Mesenchymal stem cell (in vitro differentiated cells and primary cell): ENCODE results near the gene DOCK2.
A peak's percentile ranks its signal among the peaks of the same experiment; 100 is the strongest.

Experiments used
- DNase-seq: peaks from one replicate; pipeline ENCODE4 v3.0.0-alpha.2; 2013
- H2AFZ ChIP-seq: one replicate; pipeline ENCODE4 v1.6.1; 2013; ENCODE audit warnings: low read depth, mild to moderate bottlenecking, control low read depth, inconsistent platforms, low read length, moderate library complexity
- H2AK5ac ChIP-seq: 2 replicates; pipeline ENCODE4 v1.6.1; 2013; ENCODE audit warnings: low read length, moderate library complexity, mild to moderate bottlenecking, inconsistent platforms; ENCODE audit not compliant: severe bottlenecking
- H2BK120ac ChIP-seq: one replicate; pipeline ENCODE4 v1.6.1; 2013; ENCODE audit warnings: low read depth, mild to moderate bottlenecking, inconsistent platforms, low read length, moderate library complexity
- H2BK12ac ChIP-seq, 2 experiments: one replicate each; pipeline ENCODE4 v1.6.1; 2013; ENCODE audit warnings: inconsistent platforms in 2 of 2, low read length in 2 of 2, mild to moderate bottlenecking in 2 of 2, moderate library complexity in 2 of 2, control low read depth in 1 of 2
- H2BK15ac ChIP-seq: one replicate; pipeline ENCODE4 v1.6.1; 2013; ENCODE audit warnings: mild to moderate bottlenecking, low read depth, inconsistent platforms; ENCODE audit not compliant: poor library complexity, severe bottlenecking
- H2BK5ac ChIP-seq: 2 replicates; pipeline ENCODE4 v1.6.1; 2013; ENCODE audit warnings: low read depth, mild to moderate bottlenecking, low read length, control low read depth, inconsistent platforms; ENCODE audit not compliant: poor library complexity, severe bottlenecking
- H3K14ac ChIP-seq, 2 experiments: one replicate each; pipeline ENCODE4 v1.6.1; 2013; ENCODE audit warnings: inconsistent platforms in 2 of 2, low read length in 2 of 2, control low read depth in 1 of 2, mild to moderate bottlenecking in 1 of 2, moderate library complexity in 1 of 2
- H3K18ac ChIP-seq, 2 experiments: one replicate each; pipeline ENCODE4 v1.6.1; 2013; ENCODE audit warnings: inconsistent platforms in 2 of 2, low read length in 2 of 2, control low read depth in 1 of 2, low read depth in 1 of 2, mild to moderate bottlenecking in 1 of 2
- H3K23ac ChIP-seq, 2 experiments: one replicate each; pipeline ENCODE4 v1.6.1; 2013; ENCODE audit warnings: inconsistent platforms in 2 of 2, low read length in 2 of 2, mild to moderate bottlenecking in 2 of 2, moderate library complexity in 2 of 2, control low read depth in 1 of 2
- H3K27ac ChIP-seq: 2 replicates; pipeline ENCODE4 v1.5.1; 2013; ENCODE audit warnings: mild to moderate bottlenecking, moderate library complexity, low read length, control low read depth, inconsistent platforms; ENCODE audit not compliant: poor library complexity, severe bottlenecking
- H3K27me3 ChIP-seq, 2 experiments: 2 replicates each; pipeline versions ENCODE4 v1.6.1 to v1.7.0; 2013; ENCODE audit warnings: low read length in 2 of 2, mild to moderate bottlenecking in 2 of 2, moderate library complexity in 2 of 2, control low read depth in 1 of 2, inconsistent platforms in 1 of 2; ENCODE audit not compliant: control insufficient read depth in 1 of 2, insufficient read depth in 1 of 2
- H3K36me3 ChIP-seq, 2 experiments: 2 replicates each; pipeline versions ENCODE4 v1.6.1 to v1.7.0; 2013; ENCODE audit warnings: low read length in 2 of 2, control low read depth in 1 of 2, inconsistent platforms in 1 of 2, low read depth in 1 of 2, mild to moderate bottlenecking in 1 of 2; ENCODE audit not compliant: insufficient read depth in 2 of 2, control insufficient read depth in 1 of 2
- H3K4ac ChIP-seq, 2 experiments: one replicate each; pipeline ENCODE4 v1.6.1; 2013; ENCODE audit warnings: inconsistent platforms in 2 of 2, low read length in 2 of 2, mild to moderate bottlenecking in 2 of 2, moderate library complexity in 2 of 2, control low read depth in 1 of 2, low read depth in 1 of 2
- H3K4me1 ChIP-seq: 2 replicates; pipeline ENCODE4 v1.6.1; 2013; ENCODE audit warnings: low read depth, low read length, control low read depth; ENCODE audit not compliant: control insufficient read depth, insufficient read depth
- H3K4me2 ChIP-seq: 2 replicates; pipeline ENCODE4 v1.6.1; 2013; ENCODE audit warnings: low read length, mild to moderate bottlenecking, inconsistent platforms; ENCODE audit not compliant: poor library complexity, severe bottlenecking
- H3K4me3 ChIP-seq, 2 experiments: 2 replicates each; pipeline versions ENCODE4 v1.5.1 to v1.7.0; 2013; ENCODE audit warnings: low read length in 2 of 2, mild to moderate bottlenecking in 2 of 2, control low read depth in 1 of 2, low read depth in 1 of 2; ENCODE audit not compliant: insufficient read depth in 1 of 2
- H3K79me1 ChIP-seq: replicated peaks from 2 replicates; pipeline ENCODE4 v1.6.1; 2013; ENCODE audit warnings: mild to moderate bottlenecking, control low read depth, low read length, inconsistent platforms; ENCODE audit not compliant: poor library complexity, severe bottlenecking
- H3K9ac ChIP-seq: 2 replicates; pipeline ENCODE4 v1.7.0; 2013; ENCODE audit warnings: mild to moderate bottlenecking, low read length, moderate library complexity
- H3K9me3 ChIP-seq: 2 replicates; pipeline ENCODE4 v1.7.0; 2013; ENCODE audit warnings: mild to moderate bottlenecking, low read length; ENCODE audit not compliant: control insufficient read depth
- H4K8ac ChIP-seq: one replicate; pipeline ENCODE4 v1.6.1; 2013; ENCODE audit warnings: inconsistent platforms, mild to moderate bottlenecking, low read length, moderate library complexity
- H4K91ac ChIP-seq: one replicate; pipeline ENCODE4 v1.6.1; 2013; ENCODE audit warnings: mild to moderate bottlenecking, low read length, inconsistent platforms
- WGBS: methylation state at CpG from one replicate; pipeline ENCODE4 v1.1.7; 2013; ENCODE audit warnings: mixed read lengths; 5-methylcytosine and 5-hydroxymethylcytosine counted together

The DOCK2 gene

DNA sequence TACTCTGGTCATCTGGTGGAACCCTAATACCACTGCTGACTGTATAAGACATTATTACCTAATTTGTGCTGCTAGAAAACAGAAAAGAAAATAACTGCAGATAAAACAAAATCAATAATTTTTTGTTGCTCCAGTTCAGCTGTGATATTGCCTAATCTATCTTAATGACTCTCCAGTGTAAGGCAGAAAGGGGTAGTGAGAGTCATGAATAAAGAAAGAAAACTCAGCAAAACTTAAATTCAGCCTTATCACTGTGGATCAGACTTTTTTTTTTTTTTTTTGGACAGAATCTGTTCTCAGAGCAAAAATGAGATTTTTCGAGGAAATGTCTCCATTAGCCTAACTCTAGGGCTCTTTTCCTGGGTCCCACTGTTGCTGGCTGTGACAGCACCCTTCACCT lies 1.1 kb upstream of the DOCK2 start:
- no peak overlapping the region for H2BK5ac ChIP-seq
- no peak overlapping the region for H2BK12ac ChIP-seq
- H3K14ac ChIP-seq = no peak overlapping the region
- no peak overlapping the region for H2AK5ac ChIP-seq
- H3K36me3 ChIP-seq = no peaks in the 10 kb centered on the region
- H2BK15ac ChIP-seq = no peak overlapping the region
- DNase-seq = no peak
- H4K91ac ChIP-seq = no peak overlapping the region
- H2BK120ac ChIP-seq = no peak overlapping the region
- H3K4me3 ChIP-seq = no peak overlapping the region
- H2AFZ ChIP-seq = no peak overlapping the region
- peaks cover 9% of the 10 kb centered on the region for H3K4me1 ChIP-seq
- H3K4me2 ChIP-seq = no peak overlapping the region
- H3K9me3 ChIP-seq = peaks cover 14% of the 10 kb centered on the region
- H3K27ac ChIP-seq = no peak overlapping the region
- H4K8ac ChIP-seq = no peak overlapping the region
- H3K27me3 ChIP-seq = no peaks in the 10 kb centered on the region
- no peak overlapping the region for H3K18ac ChIP-seq
- no peak overlapping the region for H3K4ac ChIP-seq
- H3K9ac ChIP-seq = no peak overlapping the region
- WGBS = 90% methylated on average over 1 of the region's 1 CpG
- H3K23ac ChIP-seq = no peak overlapping the region
- H3K79me1 ChIP-seq = no peaks in the 10 kb centered on the region

GRCh38 chr5:169636477-169637084 lies 494 bp upstream of the DOCK2 start:
- no peak overlapping the region for H2BK120ac ChIP-seq
- peak overlapping the region; percentile 62 to 70 for H3K4me3 ChIP-seq
- peaks cover 9% of the 10 kb centered on the region for H3K4me1 ChIP-seq
- H3K4me2 ChIP-seq = peak overlapping the region; percentile 75
- no peak overlapping the region for H3K27ac ChIP-seq
- peak overlapping the region in 1 of 2 experiments; percentile 51 for H3K14ac ChIP-seq
- H3K23ac ChIP-seq = peak overlapping the region in 1 of 2 experiments; percentile 85
- no peaks in the 10 kb centered on the region for H3K79me1 ChIP-seq
- no peak overlapping the region for H2AK5ac ChIP-seq
- H2BK15ac ChIP-seq = no peak overlapping the region
- no peaks in the 10 kb centered on the region for H3K27me3 ChIP-seq
- H3K9ac ChIP-seq = peak overlapping the region; percentile 24
- peak overlapping the region in 1 of 2 experiments; percentile 46 for H3K4ac ChIP-seq
- 35% methylated on average over 23 of the region's 23 CpGs for WGBS
- H4K8ac ChIP-seq = peak overlapping the region; percentile 83
- H2BK5ac ChIP-seq = no peak overlapping the region
- peak overlapping the region; percentile 75 for H4K91ac ChIP-seq
- H3K36me3 ChIP-seq = no peaks in the 10 kb centered on the region
- peak overlapping the region; percentile 11 to 93 for H2BK12ac ChIP-seq
- peak overlapping the region; percentile 85 for H2AFZ ChIP-seq
- H3K9me3 ChIP-seq = peaks cover 14% of the 10 kb centered on the region
- H3K18ac ChIP-seq = peak overlapping the region; percentile 64 to 85
- no peak for DNase-seq

- peaks cover 9% of the 10 kb centered on the region for H3K4me1 ChIP-seq
- no peak overlapping the region for H3K27ac ChIP-seq
- peak overlapping the region in 1 of 2 experiments; percentile 20 for H3K14ac ChIP-seq
- no peak overlapping the region for H2BK5ac ChIP-seq
- peaks cover 14% of the 10 kb centered on the region for H3K9me3 ChIP-seq
- H3K79me1 ChIP-seq = no peaks in the 10 kb centered on the region
- H3K36me3 ChIP-seq = no peaks in the 10 kb centered on the region
- H3K4ac ChIP-seq = peak overlapping the region; percentile 40 to 74
- peak overlapping the region; percentile 85 for H2AFZ ChIP-seq
- H3K4me3 ChIP-seq = peak overlapping the region; percentile 62 to 70
- no peak overlapping the region for H2BK120ac ChIP-seq
- H2BK12ac ChIP-seq = peak overlapping the region in 1 of 2 experiments; percentile 93
- DNase-seq = no peak
- peak overlapping the region; percentile 64 to 74 for H3K18ac ChIP-seq
- H2BK15ac ChIP-seq = no peak overlapping the region
- H2AK5ac ChIP-seq = no peak overlapping the region
- peak overlapping the region; percentile 83 for H4K8ac ChIP-seq
- H3K4me2 ChIP-seq = peak overlapping the region; percentile 75
- peak overlapping the region; percentile 37 for H3K9ac ChIP-seq
- H4K91ac ChIP-seq = peak overlapping the region; percentile 75
- no peaks in the 10 kb centered on the region for H3K27me3 ChIP-seq
- WGBS = 34% methylated on average over 18 of the region's 18 CpGs
- no peak overlapping the region for H3K23ac ChIP-seq
These were observed 560 bp downstream of the DOCK2 start for GRCh38 chr5:169637549-169638121.

DNA sequence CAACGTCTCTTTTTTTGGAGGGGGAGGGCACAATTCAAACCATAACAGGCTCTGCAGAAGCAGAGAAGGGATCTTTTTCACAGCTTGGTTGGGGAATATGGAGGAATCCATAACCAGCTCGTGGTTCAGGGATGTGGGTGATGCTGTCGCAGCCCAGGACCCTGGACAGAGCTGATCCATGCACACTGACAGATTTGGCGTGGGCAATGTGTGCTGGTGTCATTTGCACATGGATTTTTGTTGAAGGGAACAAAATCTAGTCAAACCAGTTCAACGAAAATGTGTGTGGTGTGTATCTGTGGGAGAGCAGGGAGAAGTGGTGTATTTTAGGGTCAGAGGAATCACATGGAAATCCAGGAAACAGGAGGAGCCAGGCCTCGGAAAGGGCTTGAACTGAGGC lies 4.2 kb downstream of the DOCK2 start:
- Histone ChIP-seq H2AFZ (no peak overlapping the region), H4K8ac (no peak overlapping the region), H3K4me1 (peaks cover 9% of the 10 kb centered on the region), H3K27ac (no peak overlapping the region), H3K4me2 (no peak overlapping the region), H4K91ac (no peak overlapping the region), H3K23ac (no peak overlapping the region), H3K36me3 (no peaks in the 10 kb centered on the region), H2BK15ac (no peak overlapping the region), H2BK12ac (no peak overlapping the region), H3K27me3 (no peaks in the 10 kb centered on the region), H2BK5ac (no peak overlapping the region), H3K18ac (no peak overlapping the region), H3K9ac (no peak overlapping the region), H3K14ac (no peak overlapping the region), H3K4me3 (no peak overlapping the region), H2BK120ac (no peak overlapping the region), H2AK5ac (no peak overlapping the region), H3K79me1 (no peaks in the 10 kb centered on the region), H3K9me3 (peaks cover 14% of the 10 kb centered on the region), H3K4ac (no peak overlapping the region)
- DNase-seq = peak; percentile 26
- 56% methylated on average over 6 of the region's 6 CpGs for WGBS
